Measurements from ENCODE around the gene GSTM3. TPM values are rescaled to one million over a fixed set of nuclear protein-coding genes. Genes with fewer than 3 reads are reported as not detected.
A peak's percentile ranks its signal among the peaks of the same experiment; 100 is the strongest.
"Not testable (repeated sequence)": the region's sequence is repeated elsewhere in the genome, so short reads cannot be mapped to it uniquely, and the experiment has no call there.

The GSTM3 gene
- total RNA-seq, 1 donor from 2014 or later, result 29.7 TPM

DNA sequence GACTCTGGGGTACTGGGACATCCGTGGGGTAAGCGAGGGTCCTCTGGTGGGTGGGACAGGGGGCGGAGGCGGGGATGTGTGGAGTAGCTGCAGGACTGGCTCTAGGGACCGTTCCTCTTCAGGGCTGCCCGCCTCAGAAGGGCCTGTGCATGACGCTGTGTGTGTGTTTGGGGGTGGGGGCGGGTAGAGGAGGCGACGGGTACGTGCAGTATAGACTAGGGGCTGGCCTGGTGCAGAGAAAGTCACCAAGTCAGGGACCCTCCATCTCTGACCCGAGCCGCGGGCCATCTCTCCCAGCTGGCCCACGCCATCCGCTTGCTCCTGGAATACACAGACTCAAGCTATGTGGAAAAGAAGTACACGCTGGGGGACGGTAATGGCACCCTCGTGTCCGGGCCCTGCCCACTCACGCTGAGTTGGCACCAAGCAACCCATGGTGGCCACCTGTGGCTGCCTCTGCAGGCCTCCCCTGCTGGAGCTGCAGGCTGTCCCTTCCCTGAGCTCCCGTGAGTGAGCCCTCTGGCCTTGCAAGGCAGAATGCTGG, 28.4 kb downstream of the GSTM3 start:
- no peak for DNase-seq
- H3K36me3 ChIP-seq, result no peaks in the 10 kb centered on the region
- H3K4me3 ChIP-seq, result peak overlapping the region; percentile 38
- H3K4me1 ChIP-seq, result no peaks in the 10 kb centered on the region
- no peaks in the 10 kb centered on the region for H3K27me3 ChIP-seq
- H3K9me3 ChIP-seq, result no peaks in the 10 kb centered on the region
- TF ChIP-seq, protein P1, sequence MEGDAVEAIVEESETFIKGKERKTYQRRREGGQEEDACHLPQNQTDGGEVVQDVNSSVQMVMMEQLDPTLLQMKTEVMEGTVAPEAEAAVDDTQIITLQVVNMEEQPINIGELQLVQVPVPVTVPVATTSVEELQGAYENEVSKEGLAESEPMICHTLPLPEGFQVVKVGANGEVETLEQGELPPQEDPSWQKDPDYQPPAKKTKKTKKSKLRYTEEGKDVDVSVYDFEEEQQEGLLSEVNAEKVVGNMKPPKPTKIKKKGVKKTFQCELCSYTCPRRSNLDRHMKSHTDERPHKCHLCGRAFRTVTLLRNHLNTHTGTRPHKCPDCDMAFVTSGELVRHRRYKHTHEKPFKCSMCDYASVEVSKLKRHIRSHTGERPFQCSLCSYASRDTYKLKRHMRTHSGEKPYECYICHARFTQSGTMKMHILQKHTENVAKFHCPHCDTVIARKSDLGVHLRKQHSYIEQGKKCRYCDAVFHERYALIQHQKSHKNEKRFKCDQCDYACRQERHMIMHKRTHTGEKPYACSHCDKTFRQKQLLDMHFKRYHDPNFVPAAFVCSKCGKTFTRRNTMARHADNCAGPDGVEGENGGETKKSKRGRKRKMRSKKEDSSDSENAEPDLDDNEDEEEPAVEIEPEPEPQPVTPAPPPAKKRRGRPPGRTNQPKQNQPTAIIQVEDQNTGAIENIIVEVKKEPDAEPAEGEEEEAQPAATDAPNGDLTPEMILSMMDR (IDR thresholded peaks at IDR 0.05), result no peak
- H3K27ac ChIP-seq, result no peak overlapping the region
- ATAC-seq, result peak; percentile 35
- intact Hi-C loops (cut with DNase I), result no loop called here

DNA sequence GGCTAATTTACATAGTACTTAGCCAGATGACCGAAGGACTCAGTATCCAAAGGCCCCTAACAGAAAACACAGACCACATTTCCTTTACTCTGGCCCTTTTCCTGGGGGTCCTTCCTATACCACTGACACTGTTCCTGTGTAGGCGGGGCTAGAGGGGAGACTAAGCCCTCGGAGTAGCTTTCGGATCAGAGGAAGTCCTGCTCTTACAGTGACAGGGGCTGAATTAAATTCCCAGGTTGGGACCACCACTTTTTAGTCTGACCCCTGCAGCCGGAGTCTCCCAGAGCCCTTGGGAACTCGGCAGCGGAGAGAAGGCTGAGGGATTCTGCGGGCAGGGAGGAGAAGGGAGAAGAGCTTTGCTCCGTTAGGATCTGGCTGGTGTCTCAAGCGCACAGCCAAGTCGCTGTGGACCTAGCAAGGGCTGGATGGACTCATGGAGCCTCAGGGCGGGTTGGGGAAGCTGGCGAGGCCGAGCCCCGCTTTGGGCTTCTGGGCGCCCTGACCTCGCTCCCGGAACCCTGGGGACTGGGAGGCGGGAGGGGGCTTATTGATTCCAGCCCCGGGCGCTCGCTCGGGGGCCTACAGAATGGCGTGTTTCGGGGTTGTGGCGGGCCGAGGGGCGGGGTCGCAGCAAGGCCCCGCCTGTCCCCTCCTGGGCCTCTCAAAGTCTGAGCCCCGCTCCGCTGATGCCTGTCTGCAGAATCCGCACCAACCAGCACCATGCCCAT, 29.1 kb downstream of the GSTM3 start, which contains the start of gene GSTM5:
GSTM5 (plus strand) TSS at position 659 of the 728 bp plus-strand sequence; CDS start at position 721, 62 bp downstream.
- H3K4me1 ChIP-seq; intact Hi-C loops (cut with DNase I); H3K27me3 ChIP-seq; H3K36me3 ChIP-seq; H3K9me3 ChIP-seq; H3K27ac ChIP-seq: not testable (repeated sequence)
- H3K4me3 ChIP-seq, result peak within 1 kb of the TSS; percentile 38
- ATAC-seq (peak; percentile 49), DNase-seq (peak; percentile 62)

DNA sequence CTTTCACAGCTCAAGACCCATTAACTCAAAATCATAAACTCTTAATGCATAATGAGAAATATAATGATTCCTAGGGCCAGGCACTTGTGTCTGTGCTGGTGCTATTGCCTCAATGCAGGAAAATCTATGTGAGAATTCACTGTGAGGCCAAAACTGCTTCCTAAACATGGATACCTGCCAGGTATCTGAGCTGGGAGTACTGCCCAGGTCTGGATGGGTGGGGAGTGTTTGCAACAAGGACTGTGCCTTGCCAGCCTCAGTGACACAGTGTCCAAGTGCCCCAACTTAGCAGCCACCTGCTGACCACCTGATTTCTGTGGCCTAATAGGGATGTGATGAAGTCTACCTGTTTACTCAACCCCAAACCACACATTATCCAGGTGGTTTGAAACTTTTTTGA, 31.0 kb downstream of the GSTM3 start:
- H3K27me3 ChIP-seq; H3K9me3 ChIP-seq; H3K27ac ChIP-seq; DNase-seq; H3K4me3 ChIP-seq; intact Hi-C loops (cut with DNase I); H3K36me3 ChIP-seq; H3K4me1 ChIP-seq: not testable (repeated sequence)
- peak; percentile 21 for ATAC-seq

- DNase-seq, ATAC-seq: not testable (repeated sequence)
These were observed 31.9 kb downstream of the GSTM3 start for GRCh38 chr1:109708949-109709348.

DNA sequence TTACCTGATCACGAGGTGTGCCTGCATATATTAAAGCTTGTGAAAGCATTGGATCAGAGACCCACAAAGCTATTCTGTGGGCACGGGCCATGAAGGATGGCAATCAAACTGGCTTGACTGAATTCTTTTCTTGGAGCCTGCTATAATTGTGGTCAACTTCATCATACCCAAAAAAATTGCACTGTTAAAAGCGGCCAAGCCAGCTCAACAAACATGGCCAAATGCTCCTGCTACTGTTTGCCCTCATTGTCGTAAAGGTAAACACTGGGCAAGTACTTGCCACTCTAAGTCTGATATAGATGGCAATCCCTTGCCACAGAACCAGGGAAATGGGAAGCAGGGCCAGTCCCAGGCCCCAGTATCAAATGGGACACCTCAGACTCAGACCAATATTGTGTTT, 35.4 kb downstream of the GSTM3 start:
- Histone ChIP-seq H3K27ac (no peak overlapping the region), H3K4me1 (no peaks in the 10 kb centered on the region), H3K27me3 (no peaks in the 10 kb centered on the region), H3K36me3 (no peaks in the 10 kb centered on the region), H3K9me3 (no peaks in the 10 kb centered on the region), H3K4me3 (no peak overlapping the region)
- intact Hi-C loops (cut with DNase I), result no loop called here
- ATAC-seq (no peak), DNase-seq (no peak)
- TF ChIP-seq, protein P1 (IDR thresholded peaks at IDR 0.05), result no peak

More at GRCh38 chr1:109708949-109709348, 31.9 kb downstream of the GSTM3 start:
- H3K4me1 ChIP-seq; H3K27me3 ChIP-seq; H3K9me3 ChIP-seq; H3K36me3 ChIP-seq; H3K27ac ChIP-seq; intact Hi-C loops (cut with DNase I); H3K4me3 ChIP-seq: not testable (repeated sequence)

DNA sequence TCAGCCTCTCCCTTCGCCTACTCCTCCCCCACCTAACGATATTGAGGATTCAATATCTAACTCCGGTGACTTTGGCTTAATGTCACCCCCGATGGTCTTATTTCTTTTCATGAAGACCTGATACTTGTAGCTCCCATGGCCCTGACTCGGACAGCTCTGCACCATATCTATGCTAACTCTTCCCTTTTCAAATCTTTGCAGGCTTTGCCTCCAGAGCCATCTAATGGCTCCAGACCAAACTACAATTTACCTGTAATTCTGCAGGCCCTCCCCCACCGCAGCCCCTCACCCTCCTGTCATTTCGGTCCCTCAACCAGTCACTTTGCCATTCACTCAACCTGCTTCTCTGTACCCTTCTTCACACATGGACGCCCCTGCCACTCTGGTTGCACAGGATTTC, 36.7 kb downstream of the GSTM3 start:
- no peak overlapping the region for H3K4me3 ChIP-seq
- ATAC-seq, result no peak
- no peak for DNase-seq
- H3K9me3 ChIP-seq, result no peaks in the 10 kb centered on the region
- intact Hi-C loops (cut with DNase I), result no loop called here
- H3K4me1 ChIP-seq, result no peaks in the 10 kb centered on the region
- no peak overlapping the region for H3K27ac ChIP-seq
- no peaks in the 10 kb centered on the region for H3K36me3 ChIP-seq
- TF ChIP-seq, protein P1 (IDR thresholded peaks at IDR 0.05), result no peak
- H3K27me3 ChIP-seq, result no peaks in the 10 kb centered on the region

DNA sequence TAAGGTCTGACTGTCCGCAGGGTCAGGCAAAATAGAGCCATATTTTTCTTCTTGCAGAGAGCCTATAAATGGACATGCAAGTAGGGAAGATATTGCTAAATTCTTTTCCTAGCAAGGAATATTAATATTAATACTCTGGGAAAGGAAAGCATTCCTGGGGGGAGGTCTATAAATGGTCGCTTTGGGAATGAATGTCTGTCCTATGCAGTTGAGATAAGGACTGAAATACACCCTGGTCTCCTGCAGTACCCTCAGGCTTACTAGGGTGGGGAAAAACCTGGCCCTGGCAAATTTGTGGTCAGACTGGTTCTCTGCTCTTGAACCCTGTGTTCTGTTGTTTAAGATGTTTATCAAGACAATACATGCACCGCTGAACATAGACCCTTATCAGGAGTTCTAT, 37.9 kb downstream of the GSTM3 start:
- H3K27ac ChIP-seq; H3K27me3 ChIP-seq; H3K36me3 ChIP-seq; H3K4me3 ChIP-seq; H3K4me1 ChIP-seq; intact Hi-C loops (cut with DNase I); DNase-seq; H3K9me3 ChIP-seq; ATAC-seq: not testable (repeated sequence)

- H3K4me1 ChIP-seq; ATAC-seq; H3K27me3 ChIP-seq; DNase-seq; H3K4me3 ChIP-seq; H3K36me3 ChIP-seq; H3K27ac ChIP-seq; H3K9me3 ChIP-seq; intact Hi-C loops (cut with DNase I): not testable (repeated sequence)
These were observed 43.0 kb downstream of the GSTM3 start for GRCh38 chr1:109697861-109698260.
